Urinary bladder (tissue), 4 donors: Measurements from ENCODE around the gene AGAP5. TPM values are rescaled to one million over a fixed set of nuclear protein-coding genes. Genes with fewer than 3 reads are reported as not detected.
"Not testable (repeated sequence)": the region's sequence is repeated elsewhere in the genome, so short reads cannot be mapped to it uniquely, and the experiment has no call there.

Experiments
- DNase-seq: peaks from one replicate; pipeline ENCODE4 v3.0.0-alpha.2; 2015; ENCODE audit errors: extremely low spot score
- H3K27ac ChIP-seq: one replicate; pipeline ENCODE4 v1.5.1; 2013; ENCODE audit warnings: low read depth, mild to moderate bottlenecking, moderate library complexity
- H3K36me3 ChIP-seq: one replicate; pipeline ENCODE4 v1.6.1; 2013; ENCODE audit warnings: mild to moderate bottlenecking, moderate library complexity; ENCODE audit not compliant: insufficient read depth
- H3K4me1 ChIP-seq: one replicate; pipeline ENCODE4 v1.6.1; 2013; ENCODE audit warnings: mild to moderate bottlenecking, moderate library complexity; ENCODE audit not compliant: insufficient read depth
- H3K4me3 ChIP-seq: one replicate; pipeline ENCODE4 v1.5.1; 2013; ENCODE audit warnings: low read depth, low read length
- WGBS: extraction: QIAGEN DNeasy Blood & Tissue Kit; methylation state at CpG from one replicate; pipeline ENCODE4 v1.1.7; 2013; 5-methylcytosine and 5-hydroxymethylcytosine counted together
- polyA plus RNA-seq: library from polyadenylated mRNA; stranded (reverse); fragments of 200-250 nt; gene quantifications from one replicate; pipeline ENCODE4 v1.2.3, GENCODE V29; 2013
- total RNA-seq: library from RNA; depleted of rRNA; stranded (reverse); fragments of >200 nt; gene quantifications from one replicate; pipeline ENCODE4 v1.2.3, GENCODE V29; 2014
- donor health status: healthy with polysubstance abuse.
- donor health status: healthy.

AGAP5 gene
- total and polyA plus RNA-seq, 2 donors, result 2.6 to 8.0 TPM

- Histone ChIP-seq H3K4me3 (peak overlapping the region; percentile 89), H3K27ac (peak overlapping the region; percentile 90), H3K36me3 (peaks cover 3% of the 10 kb centered on the region), H3K4me1 (peaks cover 2% of the 10 kb centered on the region)
- WGBS, result under 1% methylated on average over 58 of the region's 58 CpGs
- DNase-seq, result peak; percentile 93
Measured at GRCh38 chr10:73730153-73730906, 32.4 kb upstream of the AGAP5 start.

DNA sequence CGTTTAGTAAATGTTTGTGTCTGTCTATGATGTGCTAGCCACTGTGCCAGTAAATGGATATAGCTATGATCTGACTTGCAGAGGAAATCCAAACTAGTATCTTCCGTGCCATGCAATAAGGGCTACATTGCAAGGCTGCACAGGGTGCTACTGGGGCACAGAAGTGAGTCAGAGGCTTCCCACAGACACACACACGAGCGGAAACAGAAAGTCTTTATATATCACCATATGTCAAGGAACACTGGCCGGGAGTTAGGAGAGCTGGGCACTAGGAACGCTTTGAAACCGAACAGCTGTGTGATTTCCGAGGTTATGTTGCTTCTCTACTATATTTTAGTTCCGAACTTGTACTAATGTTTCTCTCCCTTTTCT, 31.9 kb upstream of the AGAP5 start:
- not testable (repeated sequence) for DNase-seq, H3K36me3 ChIP-seq, H3K4me1 ChIP-seq
- WGBS, result 0% methylated on average over 9 of the region's 9 CpGs
- Histone ChIP-seq H3K27ac (peak overlapping the region; percentile 84), H3K4me3 (peak overlapping the region; percentile 89)

- DNase-seq, result no peak
- no peak overlapping the region for H3K27ac ChIP-seq
- 69% methylated on average over 4 of the region's 4 CpGs for WGBS
- H3K36me3 ChIP-seq, result peaks cover 3% of the 10 kb centered on the region
- H3K4me3 ChIP-seq, result no peak overlapping the region
- no peaks in the 10 kb centered on the region for H3K4me1 ChIP-seq
Measured at GRCh38 chr10:73723516-73723915, 25.6 kb upstream of the AGAP5 start.

DNA sequence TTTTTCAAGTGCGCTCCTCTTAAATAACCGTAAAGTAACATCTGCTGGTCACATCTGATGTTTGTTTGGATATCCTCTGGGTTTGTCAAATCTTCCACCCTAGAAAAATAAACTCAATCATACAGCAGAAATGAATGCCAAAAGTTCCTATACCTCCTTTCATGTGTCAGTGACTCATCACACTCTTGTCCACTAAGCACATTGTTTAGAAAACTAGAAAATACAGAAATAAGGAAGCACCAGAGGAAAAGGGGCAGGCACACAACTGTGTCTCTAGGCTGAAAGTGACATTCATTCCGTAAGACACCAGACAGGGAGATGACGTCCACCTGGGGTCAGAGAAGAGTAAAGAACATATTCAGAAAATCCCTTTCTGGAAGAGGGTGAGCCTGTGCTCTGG, 22.7 kb upstream of the AGAP5 start:
- H3K4me3 ChIP-seq, H3K36me3 ChIP-seq, DNase-seq, H3K27ac ChIP-seq, H3K4me1 ChIP-seq: not testable (repeated sequence)
- WGBS, result 89% methylated on average over 4 of the region's 4 CpGs

DNA sequence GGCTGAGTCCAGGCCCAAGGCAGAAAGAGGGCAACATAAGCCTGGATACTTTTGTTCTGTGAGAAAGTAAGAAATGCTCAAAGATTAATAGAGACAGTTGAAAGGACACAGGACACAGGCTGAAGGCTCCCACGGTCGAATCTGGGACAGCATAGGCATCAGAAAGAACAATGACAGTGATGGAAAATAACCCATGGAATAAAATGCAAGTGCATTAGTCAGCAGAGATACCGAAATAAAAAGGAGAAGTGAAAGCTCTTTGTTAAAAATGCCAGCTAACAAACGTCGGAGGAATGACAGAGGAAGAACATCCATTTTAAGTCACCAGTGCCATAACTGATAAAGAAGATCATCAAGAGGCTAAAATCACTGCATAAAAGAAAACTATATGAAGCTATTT, 19.6 kb upstream of the AGAP5 start:
- 77% methylated on average over 5 of the region's 5 CpGs for WGBS
- no peak overlapping the region for H3K27ac ChIP-seq
- no peak overlapping the region for H3K4me3 ChIP-seq
- H3K36me3 ChIP-seq, result peaks cover 4% of the 10 kb centered on the region
- DNase-seq, result no peak
- H3K4me1 ChIP-seq, result no peaks in the 10 kb centered on the region

DNA sequence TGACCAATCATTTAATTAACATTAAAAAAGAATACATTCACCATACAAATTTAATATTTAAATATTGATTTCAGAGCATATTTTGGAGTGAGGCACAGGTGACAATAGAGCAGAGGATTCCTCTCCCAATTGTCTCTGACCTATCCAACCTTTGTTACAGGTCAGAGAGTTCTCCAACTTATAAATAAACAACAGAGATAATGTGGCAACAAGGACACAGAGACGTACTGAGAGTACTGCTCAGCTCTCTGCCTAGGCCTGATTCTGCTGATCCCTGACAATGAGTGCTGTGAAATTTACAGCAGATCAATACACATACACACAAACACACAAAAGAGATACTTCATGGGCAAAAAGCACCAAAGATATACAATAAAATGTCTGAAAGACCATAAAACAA, 18.3 kb upstream of the AGAP5 start:
- H3K4me3 ChIP-seq, result no peak overlapping the region
- WGBS, result 84% methylated on average over 1 of the region's 1 CpG
- no peak for DNase-seq
- H3K4me1 ChIP-seq, result no peaks in the 10 kb centered on the region
- H3K27ac ChIP-seq, result no peak overlapping the region
- H3K36me3 ChIP-seq, result peaks cover 4% of the 10 kb centered on the region

GRCh38 chr10:73715179-73716156, 17.6 kb upstream of the AGAP5 start:
- not testable (repeated sequence) for H3K4me1 ChIP-seq, H3K36me3 ChIP-seq, H3K4me3 ChIP-seq, H3K27ac ChIP-seq, DNase-seq
- WGBS, result 90% methylated on average over 17 of the region's 17 CpGs

DNA sequence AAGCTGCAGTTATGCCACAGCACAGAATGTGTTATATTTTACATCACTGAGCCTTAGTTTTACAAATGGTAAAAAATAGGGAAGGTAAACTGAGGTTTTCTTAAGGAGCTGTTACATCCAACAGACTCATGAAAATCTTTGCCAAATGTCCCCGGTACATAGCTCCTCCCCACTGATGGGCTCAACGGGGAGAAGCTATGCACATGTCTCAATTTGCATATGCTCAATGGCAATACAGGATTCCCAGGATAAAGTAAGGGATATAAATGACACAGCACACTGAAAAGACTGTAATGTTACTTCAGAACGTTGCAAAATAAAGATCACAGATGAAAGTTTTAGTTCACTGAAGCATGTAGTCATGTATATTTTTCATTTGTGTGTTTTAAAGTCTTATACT, 16.6 kb upstream of the AGAP5 start:
- not testable (repeated sequence) for H3K4me1 ChIP-seq, H3K36me3 ChIP-seq, DNase-seq, H3K27ac ChIP-seq, H3K4me3 ChIP-seq
- 50% methylated on average over 3 of the region's 3 CpGs for WGBS

DNA sequence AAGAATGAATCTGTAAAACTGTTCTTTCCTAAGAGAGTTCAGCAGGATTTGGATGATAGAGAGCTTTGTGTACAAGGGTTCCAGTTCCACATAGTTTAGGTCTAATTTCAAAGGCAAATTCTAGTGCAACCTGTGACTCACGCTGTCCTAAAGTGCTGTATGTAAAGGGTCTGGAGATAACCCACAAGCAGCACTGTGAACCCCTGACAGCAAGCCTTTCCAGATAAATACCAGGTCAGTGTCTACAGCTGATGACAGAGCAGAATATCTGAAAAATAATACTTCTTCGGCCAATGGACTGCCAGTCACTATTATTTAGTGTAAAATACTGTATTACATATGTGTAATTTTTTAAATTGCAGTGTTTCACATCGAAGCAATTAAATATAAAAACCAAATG, 16.0 kb upstream of the AGAP5 start:
- H3K27ac ChIP-seq, H3K4me3 ChIP-seq, DNase-seq, H3K4me1 ChIP-seq, H3K36me3 ChIP-seq: not testable (repeated sequence)
- 89% methylated on average over 3 of the region's 3 CpGs for WGBS

- H3K36me3 ChIP-seq, H3K4me3 ChIP-seq, DNase-seq, H3K27ac ChIP-seq, H3K4me1 ChIP-seq: not testable (repeated sequence)
- WGBS, result 92% methylated on average over 5 of the region's 5 CpGs
Measured at GRCh38 chr10:73711683-73712082, 13.8 kb upstream of the AGAP5 start.

DNA sequence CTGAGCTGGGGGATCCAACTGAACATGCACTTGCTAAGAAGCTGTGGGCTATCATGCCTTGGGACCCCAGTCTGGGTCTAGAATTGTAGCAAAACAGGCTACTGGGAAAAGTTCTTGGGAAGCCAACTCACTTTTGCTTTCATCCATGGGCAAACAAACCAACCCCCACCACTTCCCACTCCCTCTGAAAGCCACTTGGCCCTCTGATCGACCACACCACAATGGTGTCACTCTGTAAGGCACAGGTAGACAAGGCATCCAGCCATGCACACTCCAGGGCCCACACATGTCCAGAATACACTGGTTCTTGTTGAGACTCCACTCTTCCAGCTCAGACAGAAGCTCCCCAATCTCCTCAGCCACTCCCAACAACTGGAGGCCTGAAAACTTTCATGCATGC, 10.2 kb upstream of the AGAP5 start:
- H3K4me1 ChIP-seq, H3K4me3 ChIP-seq, H3K36me3 ChIP-seq, H3K27ac ChIP-seq, DNase-seq: not testable (repeated sequence)
- 90% methylated on average over 1 of the region's 1 CpG for WGBS

DNA sequence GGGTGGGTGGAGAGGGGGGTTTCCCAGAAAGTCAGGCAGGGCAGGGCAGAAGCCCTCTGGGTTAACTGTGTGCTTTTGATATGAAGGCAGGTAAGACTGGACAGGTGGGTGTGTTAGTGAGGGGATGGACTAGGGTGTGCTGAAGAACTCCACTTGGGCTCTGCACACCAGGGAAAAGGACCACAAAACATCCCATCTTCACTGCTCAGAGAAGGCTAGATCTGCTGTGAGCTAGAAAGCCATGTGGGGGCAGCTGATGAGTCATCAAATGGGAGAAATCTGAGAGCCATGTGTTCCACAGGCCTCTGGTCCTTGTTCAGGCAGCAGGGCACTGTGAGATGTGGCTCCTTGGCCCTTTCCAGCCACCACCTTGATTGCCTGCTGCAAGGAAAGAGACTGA, 9.7 kb upstream of the AGAP5 start:
- not testable (repeated sequence) for H3K36me3 ChIP-seq, H3K27ac ChIP-seq, DNase-seq, H3K4me3 ChIP-seq, H3K4me1 ChIP-seq

- H3K36me3 ChIP-seq, H3K4me3 ChIP-seq, H3K27ac ChIP-seq, DNase-seq, H3K4me1 ChIP-seq: not testable (repeated sequence)
- 100% methylated on average over 2 of the region's 2 CpGs for WGBS
Measured at GRCh38 chr10:73706488-73706887, 8.6 kb upstream of the AGAP5 start.

- WGBS, result 93% methylated on average over 1 of the region's 1 CpG
- H3K4me3 ChIP-seq, H3K36me3 ChIP-seq, H3K4me1 ChIP-seq, H3K27ac ChIP-seq, DNase-seq: not testable (repeated sequence)
Measured at GRCh38 chr10:73705506-73706072, 7.7 kb upstream of the AGAP5 start.
